ENCODE measurements around the gene GFRA3. TPM values are rescaled to one million over a fixed set of nuclear protein-coding genes. Genes with fewer than 3 reads are reported as not detected.

GFRA3 gene
- total RNA-seq, 4 donors from 2014 or later: 0.48 to 3.4 (median 0.55) TPM; not detected in 1

DNA sequence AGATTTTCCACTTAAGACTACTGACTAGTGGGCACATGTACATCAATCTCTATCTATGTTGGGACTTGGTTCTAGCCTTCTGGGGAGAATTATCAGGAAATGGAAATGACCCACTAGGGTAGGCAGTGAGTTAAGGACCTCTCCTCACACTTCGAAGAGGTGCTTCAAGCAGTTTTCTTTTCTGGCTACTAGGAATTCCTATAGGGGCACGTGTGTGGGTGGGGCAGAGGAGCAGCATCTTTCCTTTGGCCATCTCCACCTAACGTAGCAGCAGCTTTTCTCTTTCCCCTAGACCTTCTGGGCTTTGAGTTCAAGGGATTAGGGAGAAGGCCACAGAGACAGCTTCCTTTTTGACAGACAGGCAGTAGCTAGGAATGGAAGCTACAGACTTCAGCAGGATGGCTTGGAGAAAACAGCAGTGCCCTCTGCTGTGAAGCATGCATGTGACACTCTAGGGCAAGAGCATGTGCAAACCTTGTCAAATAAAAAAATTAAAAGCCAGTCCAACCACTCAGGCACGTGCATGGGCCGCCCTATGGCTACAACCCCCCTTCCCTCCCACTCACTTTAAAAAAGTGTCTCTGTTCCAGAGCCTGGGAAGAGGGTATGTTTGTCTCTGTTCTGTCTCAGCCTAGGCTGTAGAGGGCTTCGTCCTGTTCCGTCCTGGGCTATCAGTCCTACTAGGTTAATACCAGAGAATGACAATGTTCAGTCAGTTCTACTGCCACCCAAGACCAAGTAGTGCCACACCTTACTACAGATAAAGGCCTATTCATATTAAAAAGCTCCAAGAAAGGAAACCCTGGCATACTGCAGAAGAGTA lies 8.7 kb upstream of the GFRA3 start:
- no peaks in the 10 kb centered on the region for H3K9me3 ChIP-seq
- H3K36me3 ChIP-seq: no peaks in the 10 kb centered on the region
- peak; percentile 16 for DNase-seq
- TF ChIP-seq POLR2A (IDR thresholded peaks at IDR 0.05) (no peak), POLR2AphosphoS5 (IDR thresholded peaks at IDR 0.05) (no peak), EP300 (IDR thresholded peaks at IDR 0.05; ENCODE audit: low read depth) (no peak)
- TF ChIP-seq, protein P1, sequence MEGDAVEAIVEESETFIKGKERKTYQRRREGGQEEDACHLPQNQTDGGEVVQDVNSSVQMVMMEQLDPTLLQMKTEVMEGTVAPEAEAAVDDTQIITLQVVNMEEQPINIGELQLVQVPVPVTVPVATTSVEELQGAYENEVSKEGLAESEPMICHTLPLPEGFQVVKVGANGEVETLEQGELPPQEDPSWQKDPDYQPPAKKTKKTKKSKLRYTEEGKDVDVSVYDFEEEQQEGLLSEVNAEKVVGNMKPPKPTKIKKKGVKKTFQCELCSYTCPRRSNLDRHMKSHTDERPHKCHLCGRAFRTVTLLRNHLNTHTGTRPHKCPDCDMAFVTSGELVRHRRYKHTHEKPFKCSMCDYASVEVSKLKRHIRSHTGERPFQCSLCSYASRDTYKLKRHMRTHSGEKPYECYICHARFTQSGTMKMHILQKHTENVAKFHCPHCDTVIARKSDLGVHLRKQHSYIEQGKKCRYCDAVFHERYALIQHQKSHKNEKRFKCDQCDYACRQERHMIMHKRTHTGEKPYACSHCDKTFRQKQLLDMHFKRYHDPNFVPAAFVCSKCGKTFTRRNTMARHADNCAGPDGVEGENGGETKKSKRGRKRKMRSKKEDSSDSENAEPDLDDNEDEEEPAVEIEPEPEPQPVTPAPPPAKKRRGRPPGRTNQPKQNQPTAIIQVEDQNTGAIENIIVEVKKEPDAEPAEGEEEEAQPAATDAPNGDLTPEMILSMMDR (IDR thresholded peaks at IDR 0.05): peak in 4 of 5 experiments; percentile 26 to 29 (median 28)
- 64 to 90% methylated on average over 4 to 7 of the region's 7 CpGs for WGBS, 2 donors (ENCODE audit: low coverage in 1 of 2)
- H3K4me1 ChIP-seq: no peaks in the 10 kb centered on the region
- in situ Hi-C loops (cut with MboI; ENCODE audit: low pct_ligation_motif_present in 1 of 4, low pct_unique_long_range_greater_than_20kb in 1 of 4, low sequenced_read_pairs in 3 of 4) (no loop called here), intact Hi-C loops (cut with DNase I; ENCODE audit: low total_unique reads) (no loop called here)
- H3K4me3 ChIP-seq: no peak overlapping the region
- no peaks in the 10 kb centered on the region for H3K27me3 ChIP-seq
- no peak overlapping the region for H3K27ac ChIP-seq

DNA sequence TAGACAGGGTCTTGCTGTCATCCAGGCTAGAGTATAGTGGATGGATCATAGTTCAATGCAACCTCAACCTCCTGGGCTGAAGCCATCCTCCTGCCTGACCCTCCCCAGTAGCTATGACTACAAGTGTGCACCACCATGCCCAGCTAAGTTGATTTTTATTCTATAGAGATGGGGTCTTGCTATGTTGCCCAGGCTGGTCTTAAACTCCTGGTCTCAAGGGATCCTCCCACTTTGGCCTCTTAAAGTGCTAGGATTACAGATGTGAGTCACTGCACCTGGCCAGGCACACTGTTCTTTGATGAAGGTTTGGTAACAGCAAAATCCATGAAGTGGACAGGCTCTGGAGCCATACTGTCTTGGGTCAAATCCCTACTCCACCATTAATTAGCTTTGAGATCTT lies 6.5 kb upstream of the GFRA3 start:
- intact Hi-C loops (cut with DNase I; ENCODE audit: low total_unique reads): no loop called here
- no peak for TF ChIP-seq EP300 (IDR thresholded peaks at IDR 0.05; ENCODE audit: low read depth)
- TF ChIP-seq POLR2A (IDR thresholded peaks at IDR 0.05): no peak
- TF ChIP-seq, protein P1 (IDR thresholded peaks at IDR 0.05): no peak
- TF ChIP-seq POLR2AphosphoS5 (IDR thresholded peaks at IDR 0.05): no peak
- Histone ChIP-seq H3K36me3 (no peaks in the 10 kb centered on the region), H3K4me1 (no peaks in the 10 kb centered on the region), H3K9me3 (no peaks in the 10 kb centered on the region), H3K4me3 (no peak overlapping the region), H3K27ac (no peak overlapping the region), H3K27me3 (no peaks in the 10 kb centered on the region)
- no peak for DNase-seq
- in situ Hi-C loops (cut with MboI; ENCODE audit: low pct_ligation_motif_present in 1 of 4, low pct_unique_long_range_greater_than_20kb in 1 of 4, low sequenced_read_pairs in 3 of 4): no loop called here

DNA sequence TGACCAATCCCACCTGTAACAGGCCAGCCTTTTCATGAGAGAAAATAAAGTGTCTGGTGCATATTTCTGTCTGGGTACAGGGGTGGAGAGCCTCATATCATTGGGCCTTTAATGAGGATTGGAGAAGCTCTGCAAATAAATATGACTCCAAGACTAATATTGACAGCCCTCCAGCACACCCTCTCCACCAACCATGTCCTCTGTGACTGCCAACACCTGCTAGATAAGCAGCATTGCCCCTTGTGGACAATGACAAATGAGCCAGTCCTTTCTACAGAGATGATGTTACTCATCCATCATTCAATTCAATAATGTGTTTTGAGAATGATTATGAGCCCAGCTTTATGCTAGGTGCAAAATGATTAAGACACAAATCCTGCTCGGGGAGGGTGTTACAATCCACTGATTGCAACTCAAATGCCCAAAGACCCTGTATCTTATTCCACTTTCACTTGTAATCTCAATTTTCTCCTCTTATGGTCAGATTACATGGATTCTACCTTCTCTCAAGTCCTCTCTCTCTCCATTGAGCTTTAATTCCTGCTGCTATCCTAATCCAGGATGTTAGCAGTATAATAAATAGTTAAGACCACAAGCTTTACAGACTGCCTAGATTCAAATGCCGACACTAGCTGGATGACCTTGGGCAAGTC lies 2.1 kb upstream of the GFRA3 start:
- no peak for DNase-seq
- WGBS, 2 donors (ENCODE audit: low coverage in 1 of 2): 89 to 100% methylated on average over 1 to 2 of the region's 2 CpGs

DNA sequence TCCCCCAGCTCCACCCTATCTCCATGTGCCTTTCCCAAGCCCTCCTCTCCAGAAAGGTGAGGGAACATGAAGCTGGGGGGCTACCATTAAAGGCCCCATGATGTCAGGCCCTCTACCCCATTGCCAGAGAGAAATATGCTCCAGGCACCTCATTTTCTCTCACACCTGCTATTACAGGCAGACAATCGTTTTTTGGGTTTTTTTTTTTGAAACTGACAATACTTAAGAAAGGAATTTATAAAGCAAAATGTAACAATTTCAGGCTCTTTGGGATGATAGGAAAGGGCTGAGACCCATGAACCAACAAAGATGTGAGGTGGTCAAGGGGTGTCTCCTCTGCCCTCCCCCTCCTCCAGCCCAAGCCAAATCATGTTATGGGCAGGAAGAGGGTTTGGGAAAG lies 1.5 kb upstream of the GFRA3 start:
- TF ChIP-seq, protein P1 (IDR thresholded peaks at IDR 0.05): no peak
- no peak for TF ChIP-seq POLR2A (IDR thresholded peaks at IDR 0.05)
- TF ChIP-seq EP300 (IDR thresholded peaks at IDR 0.05; ENCODE audit: low read depth): no peak
- no peak for TF ChIP-seq POLR2AphosphoS5 (IDR thresholded peaks at IDR 0.05)
- H3K4me1 ChIP-seq: peaks cover 0 to 8% (median 6%) of the 10 kb centered on the region in 4 donors
- DNase-seq: no peak
- H3K27me3 ChIP-seq: peaks cover 25% of the 10 kb centered on the region
- H3K36me3 ChIP-seq: no peaks in the 10 kb centered on the region
- H3K9me3 ChIP-seq: no peaks in the 10 kb centered on the region
- 45% methylated on average over 1 of the region's 1 CpG; no CpG with 5 or more reads in 1 of the 2 donors for WGBS, 2 donors (ENCODE audit: low coverage in 1 of 2)
- intact Hi-C loops (cut with DNase I; ENCODE audit: low total_unique reads) (no loop called here), in situ Hi-C loops (cut with MboI; ENCODE audit: low pct_ligation_motif_present in 1 of 4, low pct_unique_long_range_greater_than_20kb in 1 of 4, low sequenced_read_pairs in 3 of 4) (no loop called here)
- H3K27ac ChIP-seq: no peak overlapping the region
- H3K4me3 ChIP-seq: no peak overlapping the region

More for the DNA sequence above, 2.1 kb upstream of the GFRA3 start:
- no peaks in the 10 kb centered on the region for H3K9me3 ChIP-seq
- H3K4me1 ChIP-seq: peaks cover 0 to 8% (median 6%) of the 10 kb centered on the region in 4 donors
- in situ Hi-C loops (cut with MboI; ENCODE audit: low pct_ligation_motif_present in 1 of 4, low pct_unique_long_range_greater_than_20kb in 1 of 4, low sequenced_read_pairs in 3 of 4) (no loop called here), intact Hi-C loops (cut with DNase I; ENCODE audit: low total_unique reads) (no loop called here)
- no peaks in the 10 kb centered on the region for H3K36me3 ChIP-seq
- H3K4me3 ChIP-seq: no peak overlapping the region
- no peak overlapping the region for H3K27ac ChIP-seq
- peaks cover 25% of the 10 kb centered on the region for H3K27me3 ChIP-seq
- TF ChIP-seq, protein P1 (IDR thresholded peaks at IDR 0.05): no peak
- TF ChIP-seq POLR2AphosphoS5 (IDR thresholded peaks at IDR 0.05): no peak
- no peak for TF ChIP-seq POLR2A (IDR thresholded peaks at IDR 0.05)
- no peak for TF ChIP-seq EP300 (IDR thresholded peaks at IDR 0.05; ENCODE audit: low read depth)
